SH-SY5Y (cell line): Measurements from ENCODE around the gene KEAP1.

Source experiments
- GATA2 ChIP-seq: IDR thresholded peaks from 2 replicates; pipeline ENCODE4 v1.6.1; 2011; ENCODE audit warnings: mild to moderate bottlenecking, low read depth, low read length
- GATA3 ChIP-seq: IDR thresholded peaks from 2 replicates; pipeline ENCODE4 v1.6.1; 2011; ENCODE audit warnings: low read depth, mild to moderate bottlenecking, low read length, moderate library complexity

Gene KEAP1

DNA sequence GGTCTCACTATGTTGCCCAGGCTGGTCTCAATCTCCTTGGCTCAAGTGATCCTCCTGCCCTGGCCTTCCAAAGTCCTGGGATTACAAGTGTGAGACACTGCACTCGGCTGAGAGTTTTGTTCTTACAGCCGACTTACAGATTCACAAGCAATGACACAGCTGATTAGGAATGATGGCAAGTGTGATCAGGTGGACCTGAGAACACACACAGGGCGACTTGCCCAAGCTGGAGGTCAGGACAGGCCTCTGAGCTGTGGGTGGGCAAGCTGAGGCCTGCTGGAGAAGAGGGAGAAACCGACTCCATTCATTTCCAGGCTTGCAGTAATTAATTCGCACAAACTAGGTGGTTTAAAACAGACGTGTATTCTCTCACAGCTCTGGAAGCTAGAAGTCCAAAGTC, 32.5 kb upstream of the KEAP1 start:
- TF ChIP-seq GATA3 (no peak), GATA2 (no peak)

DNA sequence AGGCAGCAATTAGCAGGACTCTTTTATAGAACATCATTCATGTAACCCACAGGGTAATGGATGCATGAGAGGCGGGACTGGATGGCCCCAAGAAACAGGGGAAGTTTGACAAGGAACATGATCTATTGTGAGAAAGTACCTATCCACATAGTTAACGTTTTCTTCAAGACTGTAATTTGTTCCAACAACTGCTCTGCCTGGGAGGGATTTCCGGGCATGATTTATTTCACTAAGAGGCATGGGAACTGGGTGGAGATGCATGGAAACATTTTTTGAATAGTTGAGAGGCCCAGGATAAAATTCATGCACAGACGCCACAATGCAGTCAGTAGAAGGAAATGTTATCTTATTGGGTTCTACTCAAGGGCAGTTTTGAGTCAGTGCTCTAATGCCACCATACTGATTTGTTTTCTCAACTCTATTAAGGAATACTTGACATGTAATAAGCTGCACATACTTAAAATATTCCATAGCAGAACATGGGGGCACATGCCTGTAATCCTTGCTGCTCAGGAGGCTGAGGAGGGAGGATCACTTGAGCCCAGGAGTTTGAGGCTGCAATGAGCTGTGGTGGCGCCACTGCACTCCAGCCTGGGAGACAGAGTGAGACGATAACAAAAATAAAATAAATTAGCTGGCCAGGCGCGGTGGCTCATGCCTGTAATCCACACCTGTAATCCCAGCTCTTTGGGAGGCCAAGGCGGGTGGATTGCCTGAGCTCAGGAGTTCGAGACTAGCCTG, 30.7 kb upstream of the KEAP1 start:
- TF ChIP-seq GATA3 (no peak), GATA2 (no peak)

DNA sequence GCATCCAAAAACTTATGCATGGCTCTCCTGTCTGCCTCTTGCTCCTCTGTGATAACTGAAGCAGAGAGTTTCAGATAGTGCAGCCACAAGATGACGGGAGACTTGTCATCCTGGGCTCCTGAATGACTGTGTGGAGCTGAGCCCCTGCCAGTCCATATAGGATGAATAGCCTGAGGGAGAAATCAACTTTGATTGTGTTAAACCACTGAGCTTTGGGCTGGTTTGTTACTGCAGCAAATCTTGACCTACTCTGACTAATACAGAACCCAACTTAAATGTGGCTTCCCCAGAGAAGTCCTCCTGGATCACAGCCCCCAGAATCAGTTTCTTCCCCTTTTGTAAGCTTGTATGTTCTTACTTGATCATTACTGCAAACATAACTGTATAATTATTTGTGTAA, 29.3 kb upstream of the KEAP1 start:
- TF ChIP-seq GATA2 (no peak), GATA3 (no peak)

DNA sequence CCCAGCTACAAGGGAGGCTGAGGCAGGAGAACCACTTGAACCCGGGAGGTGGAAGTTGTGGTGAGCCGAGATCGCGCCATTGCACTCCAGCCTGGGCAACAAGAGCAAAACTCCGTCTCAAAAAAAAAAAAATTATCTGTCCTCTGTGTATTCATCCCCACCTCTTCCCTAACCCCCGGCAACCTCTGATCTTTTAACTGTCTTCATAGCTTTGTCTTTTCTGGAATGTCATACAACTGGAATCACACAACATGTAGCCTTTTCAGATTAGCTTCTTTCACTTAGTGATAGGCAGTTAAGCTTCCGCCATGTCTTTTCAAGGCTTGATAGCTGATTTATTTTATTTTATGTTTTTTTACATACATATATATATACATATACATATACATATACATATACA, 22.5 kb upstream of the KEAP1 start:
- TF ChIP-seq GATA3 = no peak
- TF ChIP-seq GATA2 = no peak

DNA sequence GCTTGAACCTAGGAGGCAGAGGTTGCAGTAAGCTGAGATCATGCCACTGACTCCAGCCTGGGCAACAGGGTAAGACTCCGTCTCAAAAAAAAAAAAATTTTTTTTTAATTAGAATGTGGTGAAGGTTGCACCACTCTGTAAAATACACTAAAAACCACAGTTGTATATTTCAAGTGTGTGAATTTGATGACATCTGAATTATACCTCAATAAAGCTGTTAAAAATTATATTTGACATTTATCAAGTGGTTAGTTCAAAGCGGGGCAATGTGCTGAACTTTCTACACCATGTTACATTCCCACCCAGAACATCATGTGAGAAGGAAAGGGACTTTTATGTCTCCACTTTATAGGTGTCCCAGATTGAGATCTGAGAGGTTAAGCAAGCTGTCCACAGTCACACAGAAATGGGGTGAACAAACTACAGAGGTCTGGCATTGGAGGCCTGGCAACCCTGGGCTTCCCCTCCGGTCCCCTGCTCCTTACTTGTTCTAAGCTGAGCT, 20.0 kb upstream of the KEAP1 start:
- TF ChIP-seq GATA2 = no peak
- TF ChIP-seq GATA3 = no peak

DNA sequence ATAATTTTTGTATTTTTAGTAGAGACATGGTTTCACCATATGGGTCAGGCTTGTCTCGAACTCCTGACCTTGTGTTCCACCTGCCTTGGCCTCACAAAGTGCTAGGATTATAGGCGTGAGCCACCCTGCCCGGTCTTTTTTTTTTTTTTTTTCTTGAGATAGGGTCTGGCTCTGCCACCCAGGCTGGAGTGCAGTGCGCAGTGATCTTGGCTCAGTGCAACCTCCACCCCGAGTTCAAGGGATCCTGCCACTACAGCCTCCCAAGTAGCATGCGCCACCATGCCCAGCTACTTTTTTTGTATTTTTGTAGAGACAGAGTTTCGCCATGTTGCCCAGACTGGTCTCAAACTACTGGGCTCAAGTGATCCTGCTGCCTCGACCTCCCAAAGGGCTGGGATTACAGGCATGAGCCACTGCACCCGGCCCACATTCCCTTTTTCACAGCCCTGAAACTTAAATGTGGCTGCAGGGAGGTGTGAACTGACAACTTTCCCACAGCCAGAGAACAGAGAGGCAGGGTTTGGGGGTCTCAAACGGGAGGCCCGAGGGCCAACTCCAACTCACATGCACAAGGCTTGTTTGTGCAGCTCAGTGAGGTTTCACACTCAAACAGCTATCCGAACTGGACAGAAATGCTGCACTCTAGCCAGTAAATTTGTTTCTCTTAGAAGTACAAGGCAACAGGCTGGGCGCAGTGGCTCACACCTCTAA, 18.5 kb upstream of the KEAP1 start:
- TF ChIP-seq GATA3 (no peak), GATA2 (no peak)

DNA sequence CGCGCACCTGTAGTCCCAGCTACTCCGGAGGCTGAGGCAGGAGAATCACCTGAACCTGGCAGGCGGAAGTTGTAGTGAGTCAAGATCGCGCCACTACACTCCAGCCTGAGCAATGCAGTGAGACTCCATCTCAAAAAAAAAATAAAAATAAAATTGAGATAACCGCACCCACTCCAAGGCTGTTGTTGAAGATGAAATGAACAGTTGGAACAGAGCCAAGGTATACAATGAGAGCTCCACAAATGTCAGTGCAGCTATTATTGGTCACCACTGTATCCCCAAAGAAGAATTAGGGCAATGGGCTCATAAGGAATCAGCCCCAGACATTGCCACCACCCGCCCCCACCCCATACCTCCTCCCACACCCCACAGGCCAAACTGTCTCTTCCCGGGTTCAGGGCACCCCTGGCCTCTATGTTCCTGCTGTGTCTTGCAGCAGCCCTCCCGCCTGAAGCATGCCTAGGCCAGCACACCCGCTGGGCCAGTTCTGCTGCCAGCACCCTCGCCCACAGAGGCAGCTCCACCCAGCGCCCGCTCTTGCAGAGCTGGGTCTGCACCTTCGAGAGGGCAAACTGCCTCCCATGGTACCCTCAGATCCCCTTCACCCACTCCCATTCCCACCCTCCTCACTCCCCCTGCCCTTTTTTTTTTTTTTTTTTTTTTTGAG, 17.6 kb upstream of the KEAP1 start:
- TF ChIP-seq GATA2 (no peak), GATA3 (no peak)

DNA sequence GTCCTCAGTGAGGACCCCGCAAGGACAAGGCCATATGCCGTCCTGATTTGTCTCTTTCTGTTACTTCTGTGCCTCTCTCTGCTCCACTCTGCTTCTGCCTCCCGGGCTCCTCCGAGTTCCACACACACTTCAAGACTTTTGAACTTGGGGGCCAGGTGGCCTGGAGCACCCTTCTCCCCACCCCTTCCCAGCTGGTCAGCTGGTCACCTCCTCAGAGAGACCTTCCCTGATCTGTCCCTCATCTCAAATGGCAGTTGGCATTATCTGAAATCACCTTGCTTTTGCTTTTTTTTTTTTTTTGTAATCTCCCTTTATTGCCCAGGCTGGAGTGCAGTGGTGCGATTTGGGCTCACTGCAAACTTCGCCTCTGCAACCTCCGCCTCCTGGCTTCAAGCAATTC, 16.3 kb upstream of the KEAP1 start:
- TF ChIP-seq GATA2 = no peak
- TF ChIP-seq GATA3 = no peak

DNA sequence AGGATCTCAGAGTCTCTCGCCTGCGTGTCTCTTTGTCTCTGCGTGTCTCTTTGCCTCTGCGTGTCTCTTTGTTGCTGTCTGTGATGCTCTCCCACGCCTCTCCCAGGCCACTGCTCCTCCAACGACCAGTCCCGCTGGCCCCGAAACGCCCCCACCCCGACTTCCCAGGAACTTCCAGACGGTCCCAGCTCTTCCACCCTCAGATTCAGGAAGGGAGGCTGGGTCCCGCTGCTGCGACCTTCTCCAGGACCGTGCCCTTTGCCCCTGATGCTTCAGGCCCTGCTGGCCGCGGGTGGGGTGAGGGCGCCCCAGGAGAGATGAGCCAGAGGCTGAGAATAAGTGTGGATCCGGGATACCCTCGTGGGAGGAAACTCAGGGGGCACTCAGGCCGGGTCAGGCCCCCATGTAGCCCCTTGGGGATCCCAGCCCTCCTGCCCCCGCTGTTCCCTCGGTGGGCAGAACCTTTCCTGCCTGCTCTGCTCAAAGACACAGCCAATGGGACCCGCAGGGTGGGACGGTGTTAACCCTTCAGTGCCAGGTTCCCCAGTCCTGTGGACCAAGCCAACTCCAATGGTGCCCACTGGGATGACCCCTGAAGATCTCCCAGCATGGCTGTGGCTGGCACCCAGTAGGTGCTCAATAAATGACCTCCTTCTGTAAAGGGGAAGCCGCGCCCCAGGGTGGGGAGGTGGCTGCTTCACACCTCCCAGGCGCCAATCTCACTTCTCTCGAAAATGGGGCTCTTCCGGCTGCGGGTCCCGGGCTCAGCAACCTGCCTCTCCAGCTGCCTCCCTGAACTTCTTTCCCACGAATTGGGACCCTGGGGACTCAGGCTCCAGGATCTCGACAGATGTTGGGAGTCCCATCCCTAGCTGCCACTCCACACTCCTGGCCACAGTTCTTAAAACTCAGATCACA, 15.5 kb upstream of the KEAP1 start:
- no peak for TF ChIP-seq GATA3
- no peak for TF ChIP-seq GATA2

DNA sequence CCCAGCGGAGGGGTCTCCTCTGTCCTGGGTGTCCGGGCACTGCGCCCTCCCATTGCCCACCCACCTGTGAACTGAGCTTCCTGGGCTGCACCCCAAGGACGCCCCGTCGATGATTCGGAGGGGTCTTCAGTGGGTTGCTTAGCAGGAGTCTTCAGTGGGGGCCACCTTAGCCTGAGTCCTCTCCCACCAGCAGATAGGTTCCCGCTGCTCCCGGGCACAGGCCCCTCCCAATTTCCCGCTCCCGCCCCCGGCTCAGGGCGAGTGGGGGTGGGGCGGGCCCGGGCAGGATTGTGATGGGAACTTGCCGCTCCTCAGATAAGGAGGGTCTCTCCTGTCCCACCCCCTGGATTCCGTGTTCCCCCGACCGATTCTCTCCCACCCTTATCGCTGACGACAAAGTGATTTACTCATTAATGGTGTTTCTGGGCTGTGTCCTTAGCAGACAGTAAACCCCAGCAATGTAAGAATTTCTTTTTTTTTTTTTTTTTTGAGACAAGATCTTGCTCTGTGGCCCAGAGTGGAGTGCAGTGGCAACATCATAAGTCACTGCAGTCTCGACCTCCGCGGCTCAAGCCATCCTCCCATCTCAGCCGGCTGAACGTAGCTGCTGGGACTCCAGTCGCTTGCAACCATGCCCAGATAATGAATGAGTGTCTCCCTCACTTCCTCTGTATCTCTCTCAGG, 14.7 kb upstream of the KEAP1 start:
- TF ChIP-seq GATA3 (no peak), GATA2 (no peak)

DNA sequence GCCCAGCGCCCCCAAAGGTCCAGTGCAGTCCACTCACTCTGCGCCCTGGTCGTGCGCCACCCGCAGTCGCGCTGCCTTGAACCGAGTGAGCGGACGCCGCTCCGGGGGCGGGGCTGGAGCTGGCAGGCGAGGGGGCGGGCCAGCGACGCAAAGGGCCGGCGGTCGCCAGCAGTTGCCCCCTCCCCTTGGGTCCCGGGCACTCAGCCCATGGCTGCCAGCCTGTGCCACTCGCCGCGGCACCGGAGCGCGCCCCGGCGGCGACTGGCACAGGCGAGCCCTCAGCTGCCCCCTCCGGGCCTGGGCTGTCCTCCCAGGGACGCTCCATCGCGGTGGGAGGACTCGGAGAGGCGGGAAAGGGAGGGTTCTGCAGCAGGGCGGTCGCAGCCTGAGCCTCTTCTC, 14.2 kb upstream of the KEAP1 start, which contains the start of gene S1PR5:
Gene S1PR5 (minus strand): TSS at position 87 of the 399 bp plus-strand sequence. CDS start 2,436 bp downstream, outside the sequence.
- TF ChIP-seq GATA2 (no peak), GATA3 (no peak)

DNA sequence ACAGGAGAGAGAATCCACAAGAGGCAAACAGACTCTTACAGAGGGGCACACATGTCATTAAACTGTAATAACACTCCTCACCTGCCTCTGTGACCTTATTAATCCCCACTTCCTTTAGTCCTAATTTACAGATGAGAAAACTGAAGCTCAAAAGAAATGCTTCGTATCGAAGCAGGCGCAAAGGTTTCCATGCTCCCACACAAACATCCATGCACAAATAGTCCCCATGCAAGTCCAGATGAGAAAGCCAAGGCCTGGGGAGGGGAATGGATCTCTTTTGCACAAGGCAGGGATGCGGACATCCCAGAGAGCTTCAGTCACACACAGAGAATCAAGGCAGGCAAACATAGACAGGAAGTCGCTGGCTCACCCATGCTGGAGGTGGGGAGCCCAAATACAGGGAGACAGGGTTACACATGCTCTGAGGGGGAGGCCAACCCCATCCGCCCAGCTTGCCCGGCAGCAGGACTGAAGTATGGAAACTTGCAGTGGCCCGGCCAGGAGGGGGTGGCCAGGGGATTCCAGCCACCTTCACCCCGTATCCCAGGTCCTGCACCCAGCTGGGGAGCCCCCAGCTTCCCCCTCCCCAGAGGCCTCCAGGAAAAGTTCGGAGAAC, 13.6 kb upstream of the KEAP1 start:
- TF ChIP-seq GATA2 (no peak), GATA3 (no peak)

DNA sequence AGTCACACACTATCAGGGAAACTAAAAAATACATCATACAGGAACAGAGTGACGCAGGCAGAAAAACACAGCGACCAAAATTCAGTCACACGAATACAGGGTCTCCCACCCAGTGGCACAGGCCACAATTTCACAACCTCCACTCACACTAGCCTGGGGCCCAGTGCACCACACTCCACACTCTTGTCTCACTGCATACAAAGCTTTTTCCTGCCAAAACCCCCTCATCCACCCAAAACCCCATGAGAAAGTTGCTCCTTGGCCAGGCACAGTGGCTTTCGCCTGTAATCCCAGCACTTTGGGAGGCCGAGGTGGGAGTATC, 12.9 kb upstream of the KEAP1 start:
- TF ChIP-seq GATA3 = no peak
- TF ChIP-seq GATA2 = no peak

DNA sequence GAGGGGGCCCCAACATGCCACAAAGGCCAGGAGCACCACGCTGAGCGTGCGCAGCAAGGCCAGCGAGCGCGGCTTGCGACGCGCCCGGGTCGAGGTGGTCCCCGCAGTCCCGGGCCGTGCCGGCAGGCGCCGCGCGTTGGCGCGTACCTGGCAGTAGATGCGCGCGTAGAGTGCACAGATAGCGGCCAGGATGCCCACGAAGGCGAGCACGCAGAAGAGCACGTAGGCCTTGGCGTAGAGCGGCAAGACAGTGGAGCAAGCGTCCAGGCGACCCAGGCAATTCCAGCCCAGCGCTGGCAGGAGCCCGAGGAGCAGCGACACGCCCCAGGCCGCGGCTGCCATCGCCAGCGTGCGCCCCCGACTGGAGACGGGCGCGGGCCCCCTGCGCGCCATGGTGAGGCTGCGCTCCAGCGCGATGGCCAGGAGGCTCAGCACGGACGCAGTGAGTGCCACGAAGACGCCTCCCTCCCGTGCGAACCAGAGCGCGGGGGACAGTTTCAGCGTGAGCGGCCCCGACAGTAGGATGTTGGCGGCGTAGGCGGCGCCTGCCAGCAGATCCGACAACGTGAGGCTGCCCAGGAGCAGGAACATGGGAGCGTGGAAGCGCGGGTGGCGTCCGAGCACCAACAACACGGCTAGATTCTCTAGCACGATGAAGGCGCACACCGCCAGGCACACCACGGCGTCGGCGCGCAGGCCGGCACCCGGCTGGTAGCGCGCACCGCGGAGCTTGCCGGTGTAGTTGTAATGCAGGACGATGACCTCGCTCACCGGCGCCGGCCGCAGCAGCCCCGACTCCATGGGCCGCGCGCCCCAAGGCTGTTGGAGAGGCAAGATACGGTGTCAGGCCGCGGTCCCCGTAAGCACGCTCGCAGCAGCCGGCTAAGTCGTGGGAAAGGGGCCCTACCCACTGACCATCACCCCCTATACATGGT, 11.3 kb upstream of the KEAP1 start:
- TF ChIP-seq GATA3 (no peak), GATA2 (no peak)
